Adrenal gland (tissue), 5 donors: ENCODE results near the gene KCNK10.

Source experiments
- CTCF ChIP-seq, 6 experiments: fragments of 450-650 bp in 4 of 6; fragments of 200-600 bp in 2 of 6; sonication (generic) in 1 of 6; IDR thresholded peaks; 1 replicate in 5 of 6; 2 replicates in 1 of 6; pipeline versions ENCODE4 v1.5.1 to v1.8.0; 2016 to 2021; ENCODE audit warnings: antibody characterized with exemption in 6 of 6, mild to moderate bottlenecking in 2 of 6, moderate library complexity in 1 of 6
- POLR2A ChIP-seq, 2 donors: fragments of 450-650 bp; IDR thresholded peaks; one replicate each; pipeline ENCODE4 v1.6.1; 2017; ENCODE audit warnings: antibody characterized with exemption in 2 of 2, mild to moderate bottlenecking in 2 of 2, moderate library complexity in 1 of 2
- donor health status: DM: no; HTN: no; CAD: no.

- TF ChIP-seq CTCF (IDR thresholded peaks at IDR 0.05) (no peak), POLR2A (IDR thresholded peaks at IDR 0.05) (no peak)
Measured at GRCh38 chr14:88140874-88141273, 182.2 kb downstream of the KCNK10 start.
